Glutamatergic neuron (in vitro differentiated cells): ENCODE measurements around the gene KRT78. TPM values are rescaled to one million over a fixed set of nuclear protein-coding genes. Genes with fewer than 3 reads are reported as not detected.
"Not testable (repeated sequence)": the region's sequence is repeated elsewhere in the genome, so short reads cannot be mapped to it uniquely, and the experiment has no call there.

Experiments used
- DNase-seq: peaks from one replicate; pipeline ENCODE4 v3.0.0; 2022
- H3K27ac Mint-ChIP-seq: one replicate; pipeline ENCODE4 v1.8.0; 2020; ENCODE audit warnings: mild to moderate bottlenecking, mixed read lengths, inconsistent platforms; ENCODE audit not compliant: unreplicated experiment
- H3K27me3 Mint-ChIP-seq: one replicate; pipeline ENCODE4 v1.8.0; 2020; ENCODE audit warnings: mild to moderate bottlenecking, moderate library complexity, mixed read lengths, inconsistent platforms; ENCODE audit not compliant: unreplicated experiment
- H3K36me3 Mint-ChIP-seq: one replicate; pipeline ENCODE4 v1.8.0; 2020; ENCODE audit warnings: mild to moderate bottlenecking, mixed read lengths, inconsistent platforms; ENCODE audit not compliant: unreplicated experiment
- H3K4me1 Mint-ChIP-seq: one replicate; pipeline ENCODE4 v1.8.0; 2020; ENCODE audit warnings: mild to moderate bottlenecking, low read depth, mixed read lengths, inconsistent platforms; ENCODE audit not compliant: unreplicated experiment
- H3K4me3 Mint-ChIP-seq: one replicate; pipeline ENCODE4 v1.8.0; 2020; ENCODE audit warnings: mild to moderate bottlenecking, mixed read lengths, inconsistent platforms; ENCODE audit not compliant: unreplicated experiment
- H3K9me3 Mint-ChIP-seq: one replicate; pipeline ENCODE4 v1.8.0; 2020; ENCODE audit warnings: mild to moderate bottlenecking, moderate library complexity, mixed read lengths, inconsistent platforms; ENCODE audit not compliant: unreplicated experiment
- CTCF ChIP-seq: fragments of 200-600 bp; sonication (generic); IDR thresholded peaks from one replicate; pipeline ENCODE4 v1.5.0; 2021; ENCODE audit not compliant: partially characterized antibody, unreplicated experiment
- total RNA-seq: library from RNA; stranded (reverse); fragmentation: NEBNext Ultra II Directional; extraction: Animal tissue kit (Norgen Biotek cat#: 25700); gene quantifications from one replicate; pipeline ENCODE4 v1.2.1, GENCODE V29; 2021; ENCODE audit not compliant: unreplicated experiment

KRT78 gene
- total RNA-seq, 1 donor from 2014 or later: not detected

- no peaks in the 10 kb centered on the region for H3K27me3 Mint-ChIP-seq
- H3K36me3 Mint-ChIP-seq: no peaks in the 10 kb centered on the region
- no peak for DNase-seq
- peaks cover 2% of the 10 kb centered on the region for H3K9me3 Mint-ChIP-seq
- H3K4me1 Mint-ChIP-seq: peaks cover 1% of the 10 kb centered on the region
- no peak within 1 kb of the TSS for H3K4me3 Mint-ChIP-seq
- H3K27ac Mint-ChIP-seq: no peak within 1 kb of the TSS
- no peak for TF ChIP-seq CTCF
These were observed 52.9 kb downstream of the KRT78 start, which contains the start of gene KRT3 for GRCh38 chr12:52795694-52796428. Gene KRT3, minus strand, starts transcription at chr12:52796117. Its CDS starts 75 bp downstream, at chr12:52796042.

GRCh38 chr12:52795332-52795674 lies 53.5 kb downstream of the KRT78 start:
- not testable (repeated sequence) for H3K27me3 Mint-ChIP-seq, H3K4me1 Mint-ChIP-seq, DNase-seq, H3K27ac Mint-ChIP-seq, H3K36me3 Mint-ChIP-seq, H3K4me3 Mint-ChIP-seq, H3K9me3 Mint-ChIP-seq

- TF ChIP-seq CTCF: no peak
- no peaks in the 10 kb centered on the region for H3K27me3 Mint-ChIP-seq
- DNase-seq: no peak
- no peaks in the 10 kb centered on the region for H3K36me3 Mint-ChIP-seq
- H3K4me1 Mint-ChIP-seq: no peaks in the 10 kb centered on the region
- H3K4me3 Mint-ChIP-seq: no peak overlapping the region
- peaks cover 2% of the 10 kb centered on the region for H3K9me3 Mint-ChIP-seq
- no peak overlapping the region for H3K27ac Mint-ChIP-seq
These were observed 54.1 kb downstream of the KRT78 start for GRCh38 chr12:52794479-52795331.

- H3K36me3 Mint-ChIP-seq: no peaks in the 10 kb centered on the region
These were observed 56.4 kb downstream of the KRT78 start for GRCh38 chr12:52792185-52793029.

More at GRCh38 chr12:52792185-52793029, 56.4 kb downstream of the KRT78 start:
- H3K27ac Mint-ChIP-seq: no peak overlapping the region
- no peaks in the 10 kb centered on the region for H3K4me1 Mint-ChIP-seq
- TF ChIP-seq CTCF: no peak
- no peak overlapping the region for H3K4me3 Mint-ChIP-seq
- peaks cover 2% of the 10 kb centered on the region for H3K9me3 Mint-ChIP-seq
- H3K27me3 Mint-ChIP-seq: no peaks in the 10 kb centered on the region
- no peak for DNase-seq
